ENCODE measurements around the gene ITGB5.

Gene ITGB5

GRCh38 chr3:124887177-124887931 lies at the start of gene ITGB5:
ITGB5 (minus strand) TSS chr3:124887365; CDS start chr3:124887000, 365 bp downstream.
- DNase-seq: peak; percentile 57

GRCh38 chr3:124935794-124936542 lies 48.8 kb upstream of the ITGB5 start:
- no peak for DNase-seq

- no peak for DNase-seq
These were observed 48.1 kb upstream of the ITGB5 start for GRCh38 chr3:124935264-124935663.

GRCh38 chr3:124934577-124934976 lies 47.4 kb upstream of the ITGB5 start, which contains the start of gene MUC13:
MUC13 (minus strand) TSS chr3:124934751; CDS start chr3:124934712, 39 bp downstream.
- DNase-seq: no peak

GRCh38 chr3:124928333-124929202 lies 41.4 kb upstream of the ITGB5 start:
- DNase-seq: no peak

- DNase-seq: no peak
These were observed 40.4 kb upstream of the ITGB5 start for GRCh38 chr3:124927574-124928045.

- DNase-seq: no peak
These were observed 39.4 kb upstream of the ITGB5 start for GRCh38 chr3:124926426-124927101.

- DNase-seq: no peak
These were observed 37.6 kb upstream of the ITGB5 start for GRCh38 chr3:124924741-124925140.

GRCh38 chr3:124923833-124924232 lies 36.7 kb upstream of the ITGB5 start:
- no peak for DNase-seq

- DNase-seq: no peak
These were observed 33.6 kb upstream of the ITGB5 start for GRCh38 chr3:124920718-124921117.

- DNase-seq: no peak
These were observed 32.6 kb upstream of the ITGB5 start for GRCh38 chr3:124919756-124920155.

GRCh38 chr3:124918524-124918923 lies 31.4 kb upstream of the ITGB5 start:
- DNase-seq: no peak

- no peak for DNase-seq
These were observed 29.8 kb upstream of the ITGB5 start for GRCh38 chr3:124916837-124917409.

GRCh38 chr3:124915254-124915653 lies 28.1 kb upstream of the ITGB5 start:
- DNase-seq: no peak

GRCh38 chr3:124907957-124908356 lies 20.8 kb upstream of the ITGB5 start:
- no peak for DNase-seq

- no peak for DNase-seq
These were observed 17.8 kb upstream of the ITGB5 start for GRCh38 chr3:124904835-124905492.

GRCh38 chr3:124903896-124904834 lies 17.0 kb upstream of the ITGB5 start:
- no peak for DNase-seq

GRCh38 chr3:124896824-124897526 lies 9.8 kb upstream of the ITGB5 start:
- DNase-seq: no peak

- DNase-seq: no peak
These were observed 8.6 kb upstream of the ITGB5 start for GRCh38 chr3:124895756-124896155.

- no peak for DNase-seq
These were observed 6.4 kb upstream of the ITGB5 start for GRCh38 chr3:124893526-124893925.

All from 8988T (cell line).